Transverse colon (tissue), 4 donors: Measurements from ENCODE around the gene FOXO1.

ENCODE experiments used
- EP300 ChIP-seq: sonication (generic); formaldehyde crosslinking; IDR thresholded peaks from one replicate; pipeline ENCODE4 v1.6.1; 2017; ENCODE audit warnings: antibody characterized with exemption, low read depth
- POLR2A ChIP-seq: fragments of 450-650 bp; IDR thresholded peaks from one replicate; pipeline ENCODE4 v1.6.1; 2016; ENCODE audit warnings: antibody characterized with exemption, mild to moderate bottlenecking, moderate library complexity
- POLR2AphosphoS5 ChIP-seq, 3 donors: sonication (generic); formaldehyde crosslinking; IDR thresholded peaks; one replicate each; pipeline ENCODE4 v1.6.1; 2016; ENCODE audit warnings: antibody characterized with exemption in 3 of 3
- TF ChIP-seq, protein P1 (sequence below), 5 experiments: fragments of 200-600 bp in 3 of 5; fragments of 450-650 bp in 2 of 5; sonication (generic) in 3 of 5; IDR thresholded peaks; 1 replicate in 2 of 5; 2 replicates in 3 of 5; pipeline ENCODE4 v1.5.1; 2016 to 2017; ENCODE audit warnings: antibody characterized with exemption in 5 of 5, inconsistent platforms in 3 of 5, mild to moderate bottlenecking in 2 of 5, moderate library complexity in 1 of 5

DNA sequence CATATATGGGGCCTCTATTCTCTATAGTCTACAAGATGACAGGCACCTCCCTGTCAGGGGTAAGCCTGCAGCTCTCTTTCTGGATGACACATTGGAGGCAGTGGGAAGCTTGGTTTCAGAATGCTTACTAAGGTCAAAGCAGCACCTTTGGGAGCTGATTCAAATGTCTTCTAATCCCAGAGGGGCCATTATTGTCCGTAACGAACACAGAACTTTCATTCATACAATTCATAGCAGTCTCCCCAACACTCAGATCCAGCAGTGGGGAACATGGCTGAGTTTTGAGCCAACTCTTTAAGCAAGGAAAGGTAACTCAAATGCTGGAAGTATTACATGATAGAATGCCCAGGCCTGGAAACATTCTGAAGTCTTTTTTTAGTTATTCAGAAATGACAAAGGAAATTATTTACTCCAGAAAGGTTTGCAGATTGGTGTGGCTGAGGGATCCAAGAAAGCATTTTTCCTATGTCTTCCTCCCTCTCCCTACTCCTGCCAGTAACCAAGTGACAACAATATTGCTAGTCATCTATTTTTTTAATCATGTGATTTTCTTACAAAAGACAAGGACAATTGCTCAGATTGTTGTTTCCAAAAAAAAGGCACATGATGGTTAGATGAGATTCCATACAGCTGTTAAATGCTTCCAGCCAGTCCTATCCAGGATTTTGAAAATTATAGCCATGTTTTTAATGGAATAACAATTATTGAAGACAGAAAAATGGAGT is 118.7 kb downstream of the FOXO1 start:
- TF ChIP-seq POLR2A (no peak), POLR2AphosphoS5 (IDR thresholded peaks at IDR 0.05) (no peak), EP300 (no peak)
- TF ChIP-seq, protein P1, sequence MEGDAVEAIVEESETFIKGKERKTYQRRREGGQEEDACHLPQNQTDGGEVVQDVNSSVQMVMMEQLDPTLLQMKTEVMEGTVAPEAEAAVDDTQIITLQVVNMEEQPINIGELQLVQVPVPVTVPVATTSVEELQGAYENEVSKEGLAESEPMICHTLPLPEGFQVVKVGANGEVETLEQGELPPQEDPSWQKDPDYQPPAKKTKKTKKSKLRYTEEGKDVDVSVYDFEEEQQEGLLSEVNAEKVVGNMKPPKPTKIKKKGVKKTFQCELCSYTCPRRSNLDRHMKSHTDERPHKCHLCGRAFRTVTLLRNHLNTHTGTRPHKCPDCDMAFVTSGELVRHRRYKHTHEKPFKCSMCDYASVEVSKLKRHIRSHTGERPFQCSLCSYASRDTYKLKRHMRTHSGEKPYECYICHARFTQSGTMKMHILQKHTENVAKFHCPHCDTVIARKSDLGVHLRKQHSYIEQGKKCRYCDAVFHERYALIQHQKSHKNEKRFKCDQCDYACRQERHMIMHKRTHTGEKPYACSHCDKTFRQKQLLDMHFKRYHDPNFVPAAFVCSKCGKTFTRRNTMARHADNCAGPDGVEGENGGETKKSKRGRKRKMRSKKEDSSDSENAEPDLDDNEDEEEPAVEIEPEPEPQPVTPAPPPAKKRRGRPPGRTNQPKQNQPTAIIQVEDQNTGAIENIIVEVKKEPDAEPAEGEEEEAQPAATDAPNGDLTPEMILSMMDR (IDR thresholded peaks at IDR 0.05), result no peak
